Raji (cell line): ENCODE results near the gene ARHGEF11.

Experiments
- POLR2A ChIP-seq: IDR thresholded peaks from 2 replicates; pipeline ENCODE4 v1.6.1; 2011; ENCODE audit warnings: low read depth, low read length, control low read depth; ENCODE audit not compliant: insufficient read depth

The ARHGEF11 gene

DNA sequence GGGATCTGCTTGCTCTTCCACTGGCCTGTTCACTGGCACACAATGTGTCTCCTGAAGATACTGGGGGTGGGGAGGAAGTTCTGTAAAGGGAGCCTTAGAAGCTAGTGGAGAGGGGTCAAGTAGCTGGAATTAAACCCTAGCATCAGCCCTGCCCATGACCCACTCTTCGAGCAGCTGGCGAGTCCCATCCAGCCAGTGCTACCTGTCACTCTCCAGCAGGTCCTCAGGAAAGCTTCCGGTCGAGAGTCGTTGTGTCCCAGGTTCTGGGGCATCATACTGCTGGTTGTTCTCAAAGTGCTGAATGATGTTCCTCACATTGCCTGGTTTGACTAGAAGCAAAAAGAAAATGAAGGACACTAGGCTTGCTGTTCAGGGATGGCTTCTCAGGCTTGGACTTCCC lies 94.2 kb downstream of the ARHGEF11 start:
- TF ChIP-seq POLR2A, result no peak

DNA sequence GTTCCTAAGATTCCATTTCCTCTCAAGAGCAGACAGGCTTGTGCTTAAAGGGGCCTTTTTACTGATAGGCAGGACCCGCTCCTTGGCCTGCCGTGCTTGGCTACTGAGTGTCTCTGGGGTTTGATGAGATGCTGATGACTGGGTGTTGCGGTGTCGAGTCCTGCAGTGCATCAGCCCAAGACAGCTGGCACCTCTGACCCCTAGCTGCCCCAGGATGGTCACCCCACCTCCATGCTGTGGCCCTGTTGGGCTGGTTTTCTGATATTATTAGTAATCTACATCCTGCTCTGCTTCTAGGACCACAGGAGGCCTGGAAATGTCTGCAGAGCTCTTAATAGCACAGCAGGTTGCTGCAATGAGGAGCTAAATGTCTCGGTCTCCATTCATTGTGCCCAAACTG lies 96.4 kb downstream of the ARHGEF11 start:
- TF ChIP-seq POLR2A, result no peak

DNA sequence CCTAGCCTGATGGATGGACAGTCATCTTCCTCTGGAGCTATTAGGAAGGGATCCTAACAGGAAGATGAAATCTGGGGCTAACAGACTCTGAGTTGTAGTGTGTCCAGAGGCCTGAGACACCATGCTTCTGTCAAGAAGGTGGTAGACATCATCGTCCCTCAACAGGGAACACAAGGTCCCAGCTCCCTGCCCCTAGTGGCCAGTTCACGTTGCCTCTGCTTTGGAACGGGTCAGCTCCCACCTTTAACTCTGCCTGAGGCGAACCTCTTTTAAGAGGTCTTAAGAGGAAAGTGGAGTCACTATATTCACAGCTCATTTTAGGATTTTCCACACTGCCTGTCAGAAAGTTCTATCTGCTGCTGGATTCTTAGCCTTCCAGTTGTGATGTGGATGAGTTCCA lies 96.8 kb downstream of the ARHGEF11 start:
- no peak for TF ChIP-seq POLR2A

DNA sequence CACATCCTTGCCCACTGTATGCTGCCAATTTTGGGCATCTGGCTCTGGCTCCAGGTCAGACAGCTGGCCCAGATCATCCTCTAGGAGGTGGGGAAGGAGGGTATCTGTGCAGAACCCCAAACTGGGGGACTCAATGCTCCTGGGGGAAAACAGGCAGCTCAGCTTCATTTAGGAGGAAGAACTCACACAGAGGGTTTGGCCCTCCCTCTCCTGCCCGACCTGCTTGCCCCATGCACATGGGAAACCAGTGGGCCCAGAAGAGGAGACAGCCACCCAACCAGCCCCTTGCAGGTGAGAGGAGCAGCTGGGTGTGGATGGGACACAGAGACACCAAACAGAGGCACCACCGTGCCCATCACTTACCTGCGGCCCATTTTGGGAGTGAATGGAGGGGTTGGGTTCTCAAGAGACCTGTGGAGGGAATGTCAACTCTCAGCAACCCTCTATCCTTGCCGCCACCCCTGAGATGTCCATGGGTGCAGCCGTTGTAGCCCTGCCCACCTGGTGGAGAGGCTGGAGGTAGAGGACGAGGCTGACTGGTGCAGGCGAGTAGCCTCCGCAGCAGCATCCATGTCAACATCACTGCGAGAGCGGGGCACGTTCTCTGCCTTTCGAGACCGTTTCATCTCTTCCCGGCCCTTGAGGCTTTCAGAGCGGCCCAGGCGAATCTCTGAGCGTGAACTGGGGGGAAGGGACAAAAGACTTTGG lies 97.6 kb downstream of the ARHGEF11 start:
- TF ChIP-seq POLR2A, result no peak

DNA sequence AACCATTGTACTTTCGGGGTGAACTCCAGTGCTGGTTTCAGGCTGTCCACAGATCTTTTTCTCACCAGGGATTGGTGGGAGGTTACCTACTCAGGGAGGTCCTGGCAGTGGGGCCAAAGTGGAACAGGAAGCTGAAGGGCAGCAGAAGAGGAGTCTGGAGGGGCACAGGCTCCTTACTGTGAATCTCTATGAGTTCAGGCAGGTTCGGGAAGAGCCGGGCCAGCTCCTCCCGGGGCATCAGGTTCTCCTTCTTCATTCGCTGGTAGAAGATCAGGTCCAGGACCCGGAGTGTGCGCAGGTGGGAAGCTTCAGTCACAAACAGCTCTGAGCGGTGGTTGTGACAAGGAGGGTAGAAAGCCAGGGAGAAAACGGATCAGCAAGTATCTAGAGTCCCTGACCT lies 98.4 kb downstream of the ARHGEF11 start:
- TF ChIP-seq POLR2A, result no peak

DNA sequence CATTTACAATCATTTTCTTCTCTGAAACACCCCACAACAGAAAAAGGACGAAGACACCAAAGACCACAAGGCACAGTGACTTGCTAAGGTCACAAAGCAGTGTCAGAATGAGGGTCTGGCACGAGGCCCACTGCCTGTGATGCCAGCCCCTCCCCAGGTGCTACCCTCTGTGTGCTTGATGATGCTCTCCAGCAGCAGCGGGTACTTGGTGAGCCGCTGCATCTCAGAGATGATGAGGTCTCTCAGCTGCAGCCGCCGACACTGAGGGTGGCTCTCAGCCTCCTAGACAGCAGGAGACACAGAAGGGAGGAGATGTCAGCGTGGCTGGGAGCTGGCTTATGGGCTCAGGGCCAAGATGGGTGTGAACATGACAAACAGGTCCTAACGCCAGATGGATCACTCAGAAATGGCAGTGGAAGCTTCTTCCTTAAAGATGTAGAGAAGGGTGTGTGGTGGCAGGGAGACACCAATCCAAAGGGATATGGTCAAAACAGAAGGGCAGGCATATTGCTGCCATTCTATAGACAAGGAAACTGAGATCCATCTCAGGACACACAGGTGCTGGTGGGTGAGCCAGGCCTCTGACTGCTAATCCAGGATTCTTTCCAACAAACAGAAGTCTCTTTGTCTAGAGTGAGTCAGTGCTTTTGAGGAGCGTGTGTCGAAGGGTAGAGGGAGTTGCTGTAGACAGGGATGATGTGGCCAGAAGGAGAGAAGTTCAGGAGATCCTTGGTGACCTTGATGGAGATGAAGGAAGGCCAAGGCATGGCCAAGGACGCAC lies 99.5 kb downstream of the ARHGEF11 start:
- TF ChIP-seq POLR2A, result no peak

DNA sequence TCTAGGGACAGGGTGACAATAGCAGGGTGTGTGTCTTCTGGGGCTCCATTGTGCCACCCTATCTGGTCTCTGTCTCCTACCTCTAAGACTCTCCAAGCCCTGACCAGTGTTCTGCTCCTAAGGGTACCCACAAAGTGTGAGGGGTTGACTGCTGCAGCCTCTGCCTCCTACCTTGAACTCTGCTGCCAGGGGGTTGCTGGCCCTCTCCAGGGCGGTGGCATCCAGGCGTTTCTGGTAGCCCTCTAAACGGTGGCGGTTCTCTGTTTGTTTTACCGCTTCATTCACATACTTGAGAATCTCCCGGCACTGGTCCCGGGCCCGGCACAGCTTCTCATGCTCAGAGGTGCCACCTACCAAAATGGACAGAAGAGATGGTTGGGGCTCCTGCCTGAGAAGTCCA lies 100.7 kb downstream of the ARHGEF11 start:
- no peak for TF ChIP-seq POLR2A

DNA sequence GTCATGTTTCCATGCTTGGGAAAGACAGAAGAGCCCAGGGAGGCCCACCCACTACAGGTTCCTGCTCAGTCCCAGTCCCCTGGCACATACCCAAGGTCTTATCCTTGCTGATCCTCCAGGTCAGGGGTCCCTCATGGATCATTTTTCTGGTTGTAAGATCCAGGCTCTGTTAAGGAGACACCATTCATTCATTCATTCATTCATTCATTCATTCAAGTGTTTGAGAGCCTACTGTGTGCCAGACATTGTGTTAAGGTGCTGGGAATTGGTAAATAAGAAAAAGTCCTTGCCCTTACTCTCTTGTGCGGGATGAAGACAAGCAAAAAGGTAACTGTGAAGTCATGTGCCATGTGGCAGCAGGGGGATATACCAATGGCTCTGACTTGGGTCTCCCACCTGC lies 101.3 kb downstream of the ARHGEF11 start:
- no peak for TF ChIP-seq POLR2A

DNA sequence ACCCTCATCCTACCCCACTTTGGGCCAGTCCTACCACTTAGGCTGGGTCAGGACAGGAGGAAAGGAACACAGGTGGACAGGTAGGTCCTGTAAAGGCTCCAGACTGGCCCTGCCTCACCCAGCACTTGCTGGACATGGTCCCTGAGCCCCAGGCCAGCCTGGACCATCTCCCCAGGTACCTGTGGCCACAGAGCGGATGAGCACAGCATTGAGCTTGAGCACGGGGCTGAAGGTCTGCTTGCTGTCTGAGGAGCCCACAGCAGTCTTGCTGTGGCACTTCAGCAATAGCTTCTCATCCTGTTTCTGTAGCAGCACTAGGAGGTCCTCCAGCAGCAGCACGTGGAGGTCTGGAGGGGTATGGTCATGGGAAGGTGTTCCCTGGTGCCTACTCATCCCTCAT lies 101.8 kb downstream of the ARHGEF11 start:
- TF ChIP-seq POLR2A, result no peak

DNA sequence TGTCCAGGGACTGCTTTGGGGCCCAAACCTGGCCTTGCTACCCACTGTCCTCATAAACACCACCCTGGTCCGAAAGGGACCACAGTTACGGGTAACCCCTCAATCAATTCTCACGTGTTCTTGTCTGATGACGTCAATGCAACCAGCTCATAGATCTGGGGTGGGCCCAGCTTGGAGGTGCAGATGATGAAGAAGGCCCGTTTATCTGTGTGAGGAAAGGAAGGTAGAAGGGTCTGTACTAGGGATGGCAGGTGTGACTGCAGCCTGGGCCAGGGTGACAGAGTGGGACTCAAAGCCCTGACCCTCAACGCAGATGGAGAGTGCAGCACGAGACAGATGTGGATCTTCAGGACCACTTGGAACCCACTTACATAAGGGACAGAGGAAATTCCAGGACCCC lies 103.0 kb downstream of the ARHGEF11 start:
- TF ChIP-seq POLR2A, result no peak

DNA sequence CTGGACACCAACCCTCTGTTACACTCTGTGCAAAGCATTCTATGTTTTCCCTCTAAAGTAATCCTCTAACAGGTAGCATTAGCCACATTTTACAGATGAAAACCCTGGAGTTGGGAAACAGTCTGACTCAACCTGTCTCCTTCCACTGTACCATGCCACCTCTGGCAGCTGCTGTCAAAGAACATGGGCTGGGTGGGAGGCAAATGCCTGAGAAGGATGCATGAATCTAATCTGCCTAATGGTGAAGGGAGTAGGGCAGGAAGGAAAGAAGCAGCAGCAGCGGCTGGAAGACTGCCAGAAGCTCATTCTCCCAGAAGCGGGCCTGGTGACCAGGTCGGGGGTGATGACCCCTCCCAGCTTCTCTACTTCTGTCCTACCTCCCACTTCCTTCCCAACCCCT lies 103.4 kb downstream of the ARHGEF11 start:
- TF ChIP-seq POLR2A, result no peak

DNA sequence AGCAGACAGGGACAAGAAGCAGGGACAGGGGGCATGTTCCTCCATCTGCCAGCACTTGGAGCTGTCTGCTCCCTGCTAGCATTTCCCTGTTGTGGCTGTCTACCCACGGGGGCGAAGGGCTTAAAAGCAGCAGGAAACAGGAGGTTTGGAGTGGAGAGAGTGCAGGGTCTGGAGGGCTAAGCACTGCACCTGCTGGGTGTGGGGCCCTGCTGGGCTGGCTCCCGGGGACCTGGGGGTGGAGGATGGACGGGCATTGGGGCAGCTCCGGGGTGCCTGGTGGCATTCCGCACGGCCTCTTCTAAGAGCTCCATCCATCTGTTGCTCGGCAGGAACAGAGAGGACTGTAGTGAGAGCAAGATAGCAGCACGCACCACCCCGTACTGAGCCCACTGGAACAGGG lies 103.9 kb downstream of the ARHGEF11 start:
- TF ChIP-seq POLR2A, result no peak

DNA sequence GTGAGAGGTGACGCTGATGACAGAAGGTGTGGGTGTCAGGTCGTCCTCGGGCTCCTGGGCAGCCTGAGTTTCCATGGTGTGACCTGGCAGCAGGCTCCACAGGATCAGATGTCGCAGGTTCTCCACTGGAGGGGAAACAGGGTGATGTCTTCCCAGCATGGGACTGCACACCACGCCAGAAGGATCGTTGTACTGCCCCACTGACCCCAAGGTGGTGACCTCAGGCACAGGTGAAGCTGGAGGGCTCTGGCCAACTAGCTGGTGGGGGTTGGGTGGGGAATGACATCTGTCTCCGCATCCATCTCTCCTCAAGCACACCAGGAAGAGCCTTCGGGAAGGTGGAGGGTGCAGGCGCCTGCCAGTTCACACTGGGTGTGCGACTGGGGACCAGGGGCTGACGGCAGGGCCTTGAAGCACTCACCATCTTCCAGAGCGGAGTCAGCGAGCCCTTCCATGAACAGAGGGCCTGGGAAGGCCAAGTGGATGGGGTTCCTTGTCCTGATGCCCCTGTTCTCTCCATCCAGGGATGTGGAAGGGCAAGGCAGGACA lies 105.7 kb downstream of the ARHGEF11 start:
- no peak for TF ChIP-seq POLR2A

DNA sequence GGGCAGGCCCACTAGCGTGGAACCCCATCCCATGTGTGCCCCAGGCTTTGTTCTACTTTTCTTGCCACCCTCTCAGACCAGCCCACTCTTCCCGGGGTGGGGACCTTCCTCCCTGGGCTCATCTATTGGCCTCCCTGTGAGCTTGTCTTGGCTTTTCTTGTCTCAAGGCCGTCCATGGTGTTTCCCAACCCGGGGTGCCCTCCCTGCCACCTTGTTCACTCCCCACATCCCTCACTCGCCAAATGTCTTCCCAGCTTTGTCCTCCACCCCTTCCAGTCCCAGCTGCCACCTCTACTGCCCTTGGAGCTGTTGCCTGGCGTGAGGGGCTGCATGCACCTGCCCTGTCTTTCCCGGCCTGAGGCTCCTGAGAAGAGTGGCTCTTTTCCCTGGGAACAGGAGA lies 106.7 kb downstream of the ARHGEF11 start:
- no peak for TF ChIP-seq POLR2A

DNA sequence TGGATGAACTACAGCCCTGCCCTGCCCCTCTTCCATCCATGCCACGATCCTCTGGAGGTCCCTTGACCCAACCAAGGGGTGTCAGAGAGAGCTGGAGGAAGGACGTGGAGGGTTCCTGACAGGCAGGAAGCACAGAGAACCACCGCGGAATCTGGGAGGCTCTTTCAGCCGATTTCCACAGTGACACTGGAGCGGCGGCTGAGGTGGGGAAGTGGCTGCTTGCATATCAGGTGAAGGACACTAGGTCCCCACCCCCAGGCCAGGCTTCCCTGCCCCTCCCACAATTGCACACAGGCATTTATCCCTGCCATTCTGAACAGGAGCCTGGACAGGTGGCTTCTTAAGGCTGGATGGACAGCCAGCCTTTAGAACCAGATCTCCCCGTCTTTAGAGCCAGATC lies 107.7 kb downstream of the ARHGEF11 start:
- no peak for TF ChIP-seq POLR2A

DNA sequence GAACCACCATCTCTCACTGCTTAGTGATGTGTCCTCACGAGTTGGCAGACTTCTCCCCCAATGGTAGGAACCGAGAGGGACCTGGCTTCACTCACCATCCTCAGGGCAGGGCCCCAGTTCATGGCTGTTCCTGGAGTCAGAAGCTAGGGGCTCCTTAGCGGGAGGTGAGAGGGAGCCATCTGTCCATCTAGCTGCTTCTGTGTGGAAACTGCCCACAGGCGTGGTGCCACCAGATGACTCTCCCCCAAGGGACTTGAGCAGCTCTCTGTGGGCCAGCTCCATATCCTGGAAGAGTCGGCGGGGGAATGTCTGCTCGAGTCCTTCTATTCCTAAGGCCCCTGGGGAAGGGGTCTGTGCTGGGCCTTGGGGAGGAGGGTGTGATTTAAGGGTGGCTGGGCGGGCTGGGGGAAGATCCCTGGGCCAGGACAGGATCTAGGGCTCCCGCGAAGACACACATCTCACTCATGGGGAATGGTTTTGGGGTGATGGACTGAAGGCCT lies 108.8 kb downstream of the ARHGEF11 start:
- TF ChIP-seq POLR2A, result no peak
